IMR-90 (cell line): Measurements from ENCODE around the gene CDH13. TPM values are rescaled to one million over a fixed set of nuclear protein-coding genes. Genes with fewer than 3 reads are reported as not detected.

Experiments used
- ATAC-seq: fragments of 200-7000 bp; cut with Tn5 transposase; 2 replicates; pipeline ENCODE4 v1.9.1; 2020; ENCODE audit warnings: low read depth, mild to moderate bottlenecking, moderate library complexity
- BruUV-seq: library from RNA; stranded (reverse); fragments of 400-500 nt; replicated peaks from 2 replicates; lab custom pipeline; 2021; lab: Mats Ljungman, UMichigan
- CTCF ChIA-PET: fragments of 300-600 bp; formaldehyde crosslinking; extraction: SDS; loops from one replicate; lab custom pipeline; 2021; ENCODE audit warnings: antibody characterized with exemption; lab: Yijun Ruan, JAX
- POLR2A ChIA-PET: fragments of 300-600 bp; sonication (Branson Sonifier 250); formaldehyde crosslinking; loops from one replicate; lab custom pipeline; 2022; ENCODE audit warnings: antibody characterized with exemption; ENCODE audit not compliant: unreplicated experiment; lab: Charles Lee
- DNase-seq: peaks from one replicate; pipeline ENCODE4 v3.0.0; 2013
- H2AFZ ChIP-seq: replicated peaks from 2 replicates; pipeline ENCODE3; 2013; ENCODE audit warnings: low read length, mild to moderate bottlenecking; ENCODE audit not compliant: poor library complexity
- H2AK5ac ChIP-seq: 2 replicates; pipeline ENCODE4 v1.6.1; 2013; ENCODE audit warnings: low read depth, low read length, inconsistent platforms
- H2AK9ac ChIP-seq: replicated peaks from 2 replicates; pipeline ENCODE3; 2013; ENCODE audit warnings: mild to moderate bottlenecking, low read depth, low read length, moderate library complexity; ENCODE audit not compliant: poor library complexity
- H2BK120ac ChIP-seq: 2 replicates; pipeline ENCODE4 v1.6.1; 2013; ENCODE audit warnings: low read depth, low read length, inconsistent platforms
- H2BK15ac ChIP-seq: 3 replicates; pipeline ENCODE4 v1.6.1; 2013; ENCODE audit warnings: low read depth, low read length, inconsistent platforms
- H2BK20ac ChIP-seq: 2 replicates; pipeline ENCODE4 v1.6.1; 2013; ENCODE audit warnings: low read depth, mild to moderate bottlenecking, inconsistent platforms, low read length, moderate library complexity
- H2BK5ac ChIP-seq: 2 replicates; pipeline ENCODE4 v1.6.1; 2013; ENCODE audit warnings: mild to moderate bottlenecking, low read depth, low read length, inconsistent platforms; ENCODE audit not compliant: poor library complexity, severe bottlenecking
- H3K14ac ChIP-seq: replicated peaks from 2 replicates; pipeline ENCODE4 v1.6.1; 2013; ENCODE audit warnings: low read depth, low read length, inconsistent platforms
- H3K18ac ChIP-seq: 2 replicates; pipeline ENCODE4 v1.6.1; 2013; ENCODE audit warnings: low read depth, low read length, control low read depth
- H3K23ac ChIP-seq: 2 replicates; pipeline ENCODE4 v1.6.1; 2013; ENCODE audit warnings: low read depth, low read length, inconsistent platforms
- H3K27ac ChIP-seq: 2 replicates; pipeline ENCODE4 v1.5.1; 2013; ENCODE audit warnings: mild to moderate bottlenecking, control low read depth, low read length; ENCODE audit not compliant: insufficient read depth
- H3K27me3 ChIP-seq: 2 replicates; pipeline ENCODE4 v1.6.1; 2013; ENCODE audit warnings: low read length; ENCODE audit not compliant: control insufficient read depth, insufficient read depth
- H3K36me3 ChIP-seq: 2 replicates; pipeline ENCODE4 v1.6.1; 2013; ENCODE audit warnings: low read length, mixed read lengths; ENCODE audit not compliant: control insufficient read depth, insufficient read depth
- H3K4ac ChIP-seq: 2 replicates; pipeline ENCODE4 v1.6.1; 2013; ENCODE audit warnings: low read depth, low read length, inconsistent platforms
- H3K4me1 ChIP-seq: 2 replicates; pipeline ENCODE4 v1.6.1; 2013; ENCODE audit warnings: low read length, mixed read lengths; ENCODE audit not compliant: control insufficient read depth, insufficient read depth
- H3K4me2 ChIP-seq: 2 replicates; pipeline ENCODE4 v1.6.1; 2013; ENCODE audit warnings: low read depth, mild to moderate bottlenecking, control low read depth, low read length, moderate library complexity
- H3K4me3 ChIP-seq: 2 replicates; pipeline ENCODE4 v1.5.1; 2013; ENCODE audit warnings: low read depth, mild to moderate bottlenecking, control low read depth, low read length, moderate library complexity; ENCODE audit not compliant: insufficient read depth
- H3K56ac ChIP-seq: 2 replicates; pipeline ENCODE4 v1.6.1; 2013; ENCODE audit warnings: low read length, inconsistent platforms; ENCODE audit not compliant: insufficient read depth; ENCODE audit errors: extremely low read depth
- H3K79me1 ChIP-seq, 2 experiments: 2 replicates each; pipeline ENCODE4 v1.6.1; 2013; ENCODE audit warnings: low read length in 2 of 2, inconsistent platforms in 1 of 2, low read depth in 1 of 2
- H3K9ac ChIP-seq: 2 replicates; pipeline ENCODE4 v1.6.1; 2013; ENCODE audit warnings: low read depth, low read length, control low read depth
- H3K9me1 ChIP-seq: 2 replicates; pipeline ENCODE4 v1.6.1; 2013; ENCODE audit warnings: low read length, inconsistent platforms; ENCODE audit not compliant: insufficient read depth
- H3K9me3 ChIP-seq: 2 replicates; pipeline ENCODE4 v1.6.1; 2013; ENCODE audit warnings: low read length; ENCODE audit not compliant: control insufficient read depth, insufficient read depth
- H4K20me1 ChIP-seq: 2 replicates; pipeline ENCODE4 v1.6.1; 2013; ENCODE audit warnings: low read length, inconsistent platforms; ENCODE audit not compliant: insufficient read depth
- H4K5ac ChIP-seq: 2 replicates; pipeline ENCODE4 v1.6.1; 2013; ENCODE audit warnings: mild to moderate bottlenecking, low read depth, low read length, control low read depth
- H4K8ac ChIP-seq, 2 experiments: 2 replicates each; pipeline ENCODE4 v1.6.1; 2013; ENCODE audit warnings: low read depth in 2 of 2, low read length in 2 of 2, control low read depth in 1 of 2, inconsistent platforms in 1 of 2
- H4K91ac ChIP-seq: 2 replicates; pipeline ENCODE4 v1.6.1; 2013; ENCODE audit warnings: low read depth, low read length, inconsistent platforms; ENCODE audit not compliant: insufficient read depth
- CEBPB ChIP-seq: IDR thresholded peaks from 2 replicates; pipeline ENCODE4 v1.6.1; 2012; ENCODE audit warnings: low read depth, low read length, improper control_type of control experiment
- CTCF ChIP-seq: conservative IDR thresholded peaks from 2 replicates; pipeline ENCODE4 v1.5.1; 2012; ENCODE audit warnings: mild to moderate bottlenecking, low read depth, low read length, improper control_type of control experiment
- ELK1 ChIP-seq: fragments of 150-350 bp; IDR thresholded peaks from 2 replicates; pipeline ENCODE4 v1.6.1; 2016; ENCODE audit warnings: low read depth, mild to moderate bottlenecking, low read length, moderate library complexity, borderline replicate concordance
- NFE2L2 ChIP-seq: fragments of 150-350 bp; IDR thresholded peaks from 2 replicates; pipeline ENCODE4 v1.6.1; 2016; ENCODE audit warnings: low read depth, mild to moderate bottlenecking, low read length
- POLR2A ChIP-seq: IDR thresholded peaks from 2 replicates; pipeline ENCODE4 v1.6.1; 2012; ENCODE audit warnings: mild to moderate bottlenecking, low read depth, low read length
- RAD21 ChIP-seq: IDR thresholded peaks from 2 replicates; pipeline ENCODE4 v1.6.1; 2012; ENCODE audit warnings: low read length, improper control_type of control experiment
- RFX5 ChIP-seq: IDR thresholded peaks from 2 replicates; pipeline ENCODE4 v1.8.0; 2012; ENCODE audit warnings: low read depth, mild to moderate bottlenecking, low read length, moderate library complexity
- SMC3 ChIP-seq: fragments of 150-350 bp; IDR thresholded peaks from 2 replicates; pipeline ENCODE4 v1.6.1; 2016; ENCODE audit warnings: low read depth, mild to moderate bottlenecking, antibody characterized with exemption, low read length, moderate library complexity
- USF2 ChIP-seq: fragments of 150-350 bp; IDR thresholded peaks from 2 replicates; pipeline ENCODE4 v1.6.1; 2017; ENCODE audit warnings: mild to moderate bottlenecking, antibody characterized with exemption, low read length, low read depth
- WGBS, 2 experiments: methylation state at CpG; one replicate each; pipeline versions ENCODE4 v1.1.5 to v1.1.7; 2013; ENCODE audit warnings: missing lambda C conversion rate in 2 of 2; ENCODE audit not compliant: insufficient read length in 1 of 2; ENCODE audit errors: extremely low coverage in 2 of 2; 5-methylcytosine and 5-hydroxymethylcytosine counted together
- dilution Hi-C: fragments of 300-500 bp; cut with HindIII; formaldehyde crosslinking; loops from one replicate; pipeline ENCODE4 v1.14.3; 2018; ENCODE audit warnings: low sequenced_read_pairs; ENCODE audit not compliant: unreplicated experiment
- in situ Hi-C: fragments of 300-500 bp; cut with MboI; formaldehyde crosslinking; loops from 3 replicates; pipeline ENCODE4 v1.14.3; 2019; ENCODE audit warnings: low sequenced_read_pairs, inconsistent platforms, mixed read lengths
- intact Hi-C: fragments of 100-400 bp; cut with micrococcal nuclease; formaldehyde crosslinking; loops from 2 replicates; pipeline ENCODE4 v1.10.0; 2022
- polyA plus RNA-seq, 3 experiments: library from polyadenylated mRNA; depleted of rRNA; stranded (reverse); fragments of >200 nt; gene quantifications; 2 replicates each; pipeline ENCODE4 v1.2.3, GENCODE V29; 2012; ENCODE audit warnings: low replicate concordance in 1 of 3
- total RNA-seq: library from RNA; depleted of rRNA; stranded (reverse); fragments of >200 nt; gene quantifications from 2 replicates; pipeline ENCODE4 v1.2.3, GENCODE V29; 2012

Gene CDH13
- total and polyA plus RNA-seq, 2 of the 4 experiments (the other 2 are of a cell fraction), result 61.6 to 74.7 TPM

GRCh38 chr16:82682767-82683166 is 56.0 kb downstream of the CDH13 start:
- no peak overlapping the region for H2AK5ac ChIP-seq
- no peak overlapping the region for H3K9ac ChIP-seq
- in situ Hi-C loops, result no loop called here
- ChIA-PET POLR2A (no interaction called here), CTCF (no interaction called here)
- no peak overlapping the region for H3K18ac ChIP-seq
- H3K9me3 ChIP-seq, result no peaks in the 10 kb centered on the region; the same call in 1 of the 2 replicates
- no peak overlapping the region for H4K91ac ChIP-seq
- H3K79me1 ChIP-seq, result peaks cover 12 to 63% of the 10 kb centered on the region in 2 experiments
- H3K27me3 ChIP-seq, result no peaks in the 10 kb centered on the region
- dilution Hi-C loops, result no loop called here
- no peak overlapping the region for H2AK9ac ChIP-seq
- peaks cover 2% of the 10 kb centered on the region; the same call in 1 of the 2 replicates for H3K4me1 ChIP-seq
- BruUV-seq, result no TSS peak
- no peaks in the 10 kb centered on the region for H3K36me3 ChIP-seq
- H3K23ac ChIP-seq, result no peak overlapping the region
- no peak overlapping the region for H2BK120ac ChIP-seq
- no peak overlapping the region for H4K5ac ChIP-seq
- no peak overlapping the region for H3K4ac ChIP-seq
- peaks cover 7% of the 10 kb centered on the region; the same call in 1 of the 2 replicates for H3K9me1 ChIP-seq
- no peak overlapping the region for H2AFZ ChIP-seq
- no peak overlapping the region for H3K56ac ChIP-seq
- no peaks in the 10 kb centered on the region for H4K20me1 ChIP-seq
- ATAC-seq, result no peak
- H3K4me3 ChIP-seq, result no peak overlapping the region
- intact Hi-C loops, result no loop called here
- H2BK5ac ChIP-seq, result no peak overlapping the region
- no peak overlapping the region for H3K14ac ChIP-seq
- no peak overlapping the region for H3K27ac ChIP-seq
- H3K4me2 ChIP-seq, result no peak overlapping the region
- H4K8ac ChIP-seq, result no peak overlapping the region
- 94% methylated on average over 2 of the region's 4 CpGs; no CpG with 5 or more reads in 1 of the 2 experiments for WGBS, 2 experiments
- no peak overlapping the region for H2BK15ac ChIP-seq
- TF ChIP-seq NFE2L2 (no peak), RFX5 (no peak), RAD21 (no peak), SMC3 (no peak), ELK1 (no peak), CTCF (no peak), USF2 (no peak), CEBPB (no peak), POLR2A (no peak)
- H2BK20ac ChIP-seq, result no peak overlapping the region
- DNase-seq, result no peak
